Adrenal gland (tissue), 12 donors: ENCODE results near the gene AP3B2. TPM values are rescaled to one million over a fixed set of nuclear protein-coding genes. Genes with fewer than 3 reads are reported as not detected.

ENCODE experiments used
- DNase-seq, 7 donors: peaks; one replicate each; pipeline ENCODE4 v3.0.0-alpha.2; 2019 to 2020
- H3K27ac ChIP-seq, 5 donors: fragments of 200-600 bp; sonication (generic) in 4 of 5; 1 replicate in 3 of 5; 2 replicates in 2 of 5; pipeline versions ENCODE4 v1.5.1 to v1.8.0; 2016 to 2020; ENCODE audit warnings: mild to moderate bottlenecking in 1 of 5
- H3K27me3 ChIP-seq: fragments of 200-600 bp; 2 replicates; pipeline ENCODE4 v1.8.0; 2021
- H3K36me3 ChIP-seq, 2 donors: fragments of 200-600 bp; replicated peaks in 1 of 2; 1 replicate in 1 of 2; 2 replicates in 1 of 2; pipeline versions ENCODE4 v1.5.1 to v1.8.0; 2018 to 2022
- H3K4me1 ChIP-seq, 2 donors: fragments of 200-600 bp; replicated peaks in 1 of 2; 1 replicate in 1 of 2; 2 replicates in 1 of 2; pipeline versions ENCODE4 v1.5.1 to v1.8.0; 2018 to 2021
- H3K4me3 ChIP-seq, 4 donors: fragments of 200-600 bp; sonication (generic) in 3 of 4; one replicate each; pipeline ENCODE4 v1.5.1; 2016 to 2018
- H3K9me3 ChIP-seq, 3 donors: fragments of 200-600 bp; sonication (generic) in 1 of 3; replicated peaks in 1 of 3; 1 replicate in 2 of 3; 2 replicates in 1 of 3; pipeline versions ENCODE4 v1.5.1 to v1.8.0; 2016 to 2021
- CTCF ChIP-seq, 6 experiments: fragments of 450-650 bp in 4 of 6; fragments of 200-600 bp in 2 of 6; sonication (generic) in 1 of 6; IDR thresholded peaks; 1 replicate in 5 of 6; 2 replicates in 1 of 6; pipeline versions ENCODE4 v1.5.1 to v1.8.0; 2016 to 2021; ENCODE audit warnings: antibody characterized with exemption in 6 of 6, mild to moderate bottlenecking in 2 of 6, moderate library complexity in 1 of 6
- POLR2A ChIP-seq, 2 donors: fragments of 450-650 bp; IDR thresholded peaks; one replicate each; pipeline ENCODE4 v1.6.1; 2017; ENCODE audit warnings: antibody characterized with exemption in 2 of 2, mild to moderate bottlenecking in 2 of 2, moderate library complexity in 1 of 2
- WGBS, 4 donors: extraction: QIAGEN DNeasy Blood & Tissue Kit in 2 of 4; methylation state at CpG; one replicate each; pipeline versions ENCODE4 v1.1.5 to v1.1.7; 2013 to 2017; 5-methylcytosine and 5-hydroxymethylcytosine counted together
- intact Hi-C, 2 donors: fragments of 100-400 bp; cut with DNase I; formaldehyde crosslinking; loops; one replicate each; pipeline versions ENCODE4 v1.14.1 to v1.15.0; 2022 to 2023
- polyA plus RNA-seq, 3 donors: library from polyadenylated mRNA; stranded (reverse); fragments of 200-250 nt in 2 of 3; fragments of 350-450 nt in 1 of 3; fragmentation: Illumina TruSeq in 1 of 3; extraction: RNeasy Lipid Tissue Mini Kit (QIAGEN cat#74804) in 1 of 3; gene quantifications; one replicate each; pipeline ENCODE4 v1.2.3, GENCODE V29; 2013 to 2014
- total RNA-seq, 9 donors: library from RNA; depleted of rRNA in 4 of 9; stranded (reverse); fragments of >200 nt in 4 of 9; fragments of 120-200 nt in 1 of 9; fragmentation: NEBNext Ultra II Directional in 1 of 9; extraction: Animal tissue kit (Norgen Biotek cat#: 25700) in 1 of 9; gene quantifications; one replicate each; pipeline versions ENCODE4 v1.1.0 to v1.2.4, GENCODE V29; 2013 to 2023
- donor health status: healthy with polysubstance abuse.
- donor health status: Bipolar disorder and iron deficiency.
- donor health status: DM: yes; HTN: yes; CAD: no.
- donor health status: DM: no; HTN: no; CAD: no.
- donor health status: DM: no; HTN: no; CAD: no.
- donor health status: DM: yes; HTN: yes; CAD: no.

AP3B2 gene
- total and polyA plus RNA-seq, 12 donors, result 0.54 to 28.9 (median 4.4) TPM

GRCh38 chr15:82688691-82689090, 21.0 kb downstream of the AP3B2 start:
- intact Hi-C loops, result no loop called here
- Histone ChIP-seq H3K27ac (no peak overlapping the region), H3K36me3 (no peaks in the 10 kb centered on the region), H3K4me1 (no peaks in the 10 kb centered on the region), H3K4me3 (no peak overlapping the region), H3K27me3 (no peaks in the 10 kb centered on the region), H3K9me3 (no peaks in the 10 kb centered on the region)
- no peak for DNase-seq
- WGBS, 4 donors, result 84 to 89% (median 87%) methylated on average over 10 of the region's 10 CpGs
- TF ChIP-seq POLR2A (IDR thresholded peaks at IDR 0.05), result no peak
- no peak for TF ChIP-seq CTCF (IDR thresholded peaks at IDR 0.05)

DNA sequence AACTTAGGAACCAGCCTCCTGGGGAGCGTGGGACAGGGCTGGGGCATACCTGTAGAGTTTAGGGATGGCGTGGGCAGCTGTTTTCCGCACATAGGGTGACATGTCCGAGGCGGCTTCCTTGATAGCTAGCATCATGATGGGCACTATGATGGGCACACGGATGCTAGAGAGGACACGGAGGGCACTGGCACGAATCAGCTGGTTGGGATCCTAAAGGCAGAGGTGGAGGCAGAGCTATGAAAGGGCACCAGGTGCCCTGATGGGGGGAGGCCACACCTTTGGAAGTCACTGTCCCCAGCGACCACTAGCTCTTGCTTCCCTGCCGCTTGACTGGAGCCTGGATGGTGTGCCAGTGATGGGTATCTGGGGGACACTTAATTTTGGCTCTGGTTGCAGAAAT, 28.3 kb downstream of the AP3B2 start:
- Histone ChIP-seq H3K4me3 (no peak overlapping the region), H3K27me3 (peaks cover 2% of the 10 kb centered on the region), H3K36me3 (no peaks in the 10 kb centered on the region), H3K9me3 (no peaks in the 10 kb centered on the region), H3K27ac (no peak overlapping the region), H3K4me1 (peaks cover 0 to 9% of the 10 kb centered on the region in 2 donors)
- TF ChIP-seq CTCF (IDR thresholded peaks at IDR 0.05) (no peak), POLR2A (IDR thresholded peaks at IDR 0.05) (no peak)
- WGBS, 4 donors, result 81 to 90% (median 88%) methylated on average over 6 to 10 of the region's 10 CpGs
- DNase-seq, result no peak
- intact Hi-C loops, result no loop called here

GRCh38 chr15:82680200-82681102, 29.2 kb downstream of the AP3B2 start:
- WGBS, 4 donors, result 2 to 5% (median 2%) methylated on average over 24 to 76 of the region's 76 CpGs
- Histone ChIP-seq H3K4me3 (peak overlapping the region in 1 of 4 donors; percentile 47), H3K36me3 (no peaks in the 10 kb centered on the region), H3K9me3 (no peaks in the 10 kb centered on the region), H3K4me1 (peaks cover 0 to 9% of the 10 kb centered on the region in 2 donors), H3K27me3 (peaks cover 2% of the 10 kb centered on the region), H3K27ac (peak overlapping the region in 1 of 5 donors; percentile 38)
- DNase-seq, result peak in 6 of 7 donors; percentile 20 to 75 (median 46)
- intact Hi-C loops, result no loop called here
- TF ChIP-seq CTCF (IDR thresholded peaks at IDR 0.05), result peak in 1 of 6 experiments; percentile 7
- TF ChIP-seq POLR2A (IDR thresholded peaks at IDR 0.05), result peak in 1 of 2 donors; percentile 58

DNA sequence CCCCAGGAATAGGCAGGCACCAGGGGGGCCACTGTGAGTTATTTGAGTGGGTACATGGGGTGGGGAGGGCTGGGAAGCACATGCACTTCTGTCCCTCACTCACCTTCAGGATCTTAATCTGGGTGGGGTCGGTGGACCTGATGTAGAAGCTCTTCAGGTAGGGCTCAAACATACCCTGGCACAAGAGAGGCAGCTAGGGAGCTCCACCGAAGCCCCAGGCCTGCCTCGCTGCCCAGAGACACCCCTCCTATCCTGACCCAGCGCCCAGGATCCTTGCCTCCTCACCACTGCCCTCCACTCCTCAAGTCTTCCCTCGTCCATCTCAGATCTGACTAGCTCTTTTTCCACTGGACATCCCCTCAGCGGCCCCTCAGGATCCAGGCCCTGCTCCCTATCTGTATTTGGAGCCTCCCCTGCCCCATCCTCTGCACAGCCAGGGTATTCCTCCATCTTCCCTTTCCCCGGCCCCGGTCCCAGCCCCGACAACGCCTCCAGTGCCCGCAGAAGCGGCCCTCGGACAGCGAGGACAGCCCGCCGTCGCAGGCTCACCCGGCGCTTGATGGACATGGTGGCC, 30.0 kb downstream of the AP3B2 start:
- Histone ChIP-seq H3K36me3 (no peaks in the 10 kb centered on the region), H3K27me3 (peaks cover 2% of the 10 kb centered on the region), H3K9me3 (no peaks in the 10 kb centered on the region), H3K4me1 (peaks cover 0 to 9% of the 10 kb centered on the region in 2 donors), H3K27ac (no peak overlapping the region), H3K4me3 (peak overlapping the region in 1 of 4 donors; percentile 47)
- 24 to 37% (median 32%) methylated on average over 18 to 19 of the region's 19 CpGs for WGBS, 4 donors
- no peak for TF ChIP-seq CTCF (IDR thresholded peaks at IDR 0.05)
- TF ChIP-seq POLR2A (IDR thresholded peaks at IDR 0.05), result no peak
- intact Hi-C loops, result no loop called here
- no peak for DNase-seq
